ENCODE measurements around the gene SLC38A5.
"Not testable (repeated sequence)": the region's sequence is repeated elsewhere in the genome, so short reads cannot be mapped to it uniquely, and the experiment has no call there.

Gene SLC38A5

DNA sequence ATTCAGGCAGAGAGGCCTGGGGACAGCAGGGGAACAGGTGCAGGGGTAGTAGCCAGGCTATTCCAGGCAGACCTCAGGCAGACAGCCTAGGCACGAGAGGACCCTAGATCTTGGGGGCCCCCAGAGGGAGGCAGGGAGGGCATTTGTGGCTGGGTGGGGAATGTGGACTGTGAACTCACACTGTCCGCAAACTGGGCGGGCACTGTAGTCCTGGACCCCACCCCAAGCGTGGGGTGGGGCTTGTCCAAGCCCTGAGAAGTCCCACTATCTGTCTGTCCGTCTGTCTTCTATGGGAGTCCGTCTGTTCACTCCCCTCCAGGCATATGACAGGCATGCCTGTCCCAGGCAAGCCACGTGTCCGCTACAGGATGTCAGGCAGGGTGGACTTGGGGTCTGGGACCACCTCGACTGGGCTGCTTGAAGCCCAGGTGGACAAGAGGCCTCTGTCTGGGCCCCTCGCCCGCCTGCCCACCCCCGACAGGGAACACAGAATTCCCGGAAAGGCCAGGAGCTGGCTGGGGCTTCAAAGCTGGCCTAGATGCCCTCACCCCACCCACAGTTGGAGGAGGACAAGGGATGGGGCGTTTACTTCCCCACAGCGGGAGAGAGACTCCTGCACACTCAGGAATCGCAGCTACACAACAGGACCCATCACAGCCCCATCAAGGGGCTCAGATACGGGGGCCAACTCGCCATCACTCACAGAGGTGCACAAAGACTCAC is at the start of gene SLC38A5:
Gene SLC38A5, minus strand, starts transcription at position 151 of the 723 bp plus-strand sequence. CDS start 2,336 bp downstream, outside the sequence.
- no peak for DNase-seq

DNA sequence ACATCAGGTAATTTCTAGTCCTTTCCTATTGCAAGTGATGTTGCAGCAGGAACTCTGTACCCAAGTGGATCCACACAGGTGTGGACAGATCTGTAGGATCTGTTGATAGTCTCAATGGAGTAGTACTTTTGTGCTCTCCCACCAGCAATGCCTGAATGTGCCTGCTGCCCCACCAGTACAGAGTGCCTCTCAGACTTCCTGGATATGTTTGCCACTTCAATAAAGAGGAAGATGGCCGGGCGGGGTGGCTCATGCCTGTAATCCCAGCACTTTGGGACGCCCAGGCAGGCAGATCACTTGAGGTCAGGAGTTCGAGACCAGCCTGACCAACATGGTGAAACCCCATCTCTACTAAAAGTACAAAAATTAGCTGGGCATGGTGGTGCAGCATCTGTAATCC is 49.4 kb upstream of the SLC38A5 start:
- DNase-seq: not testable (repeated sequence)

GRCh38 chrX:48516987-48517386 is 46.9 kb upstream of the SLC38A5 start:
- DNase-seq: no peak

DNA sequence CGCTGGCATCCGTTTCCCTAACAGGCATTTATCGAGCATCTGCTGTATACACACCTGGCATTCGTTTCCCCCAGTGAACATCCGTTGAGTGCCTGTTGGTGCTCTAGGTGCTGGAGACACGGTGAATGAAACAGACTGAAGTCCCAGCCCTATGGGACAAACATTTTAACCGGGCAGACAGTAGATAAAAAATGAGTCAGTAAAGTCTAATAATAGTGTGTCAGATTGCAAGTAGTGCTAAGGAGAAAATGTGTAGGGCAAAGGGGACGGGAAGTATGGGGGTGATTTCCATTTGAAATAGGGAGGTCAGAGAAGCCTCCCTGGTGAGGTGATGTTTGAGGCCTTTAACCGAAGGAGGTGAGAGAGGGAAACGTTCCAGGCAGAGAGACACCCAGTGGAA is 46.2 kb upstream of the SLC38A5 start:
- no peak for DNase-seq

DNA sequence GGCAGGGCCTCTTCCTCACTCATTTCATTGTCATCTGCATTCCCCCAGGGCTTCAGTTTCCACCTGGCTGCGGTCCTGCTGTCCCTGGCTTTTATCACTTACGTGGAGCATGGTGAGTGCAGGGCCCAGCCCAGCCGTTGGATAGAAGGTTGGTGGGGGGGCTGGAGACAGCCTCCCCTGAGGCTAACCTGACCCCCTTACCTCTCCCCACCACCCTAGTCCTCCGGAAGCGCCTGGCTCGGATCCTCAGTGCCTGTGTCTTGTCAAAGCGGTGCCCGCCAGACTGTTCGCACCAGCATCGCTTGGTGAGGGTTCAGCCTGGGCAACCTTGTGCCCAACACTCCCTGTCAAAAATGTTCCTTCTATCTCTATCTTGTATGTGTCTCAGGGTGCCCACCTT is 45.8 kb upstream of the SLC38A5 start:
- DNase-seq: no peak

DNA sequence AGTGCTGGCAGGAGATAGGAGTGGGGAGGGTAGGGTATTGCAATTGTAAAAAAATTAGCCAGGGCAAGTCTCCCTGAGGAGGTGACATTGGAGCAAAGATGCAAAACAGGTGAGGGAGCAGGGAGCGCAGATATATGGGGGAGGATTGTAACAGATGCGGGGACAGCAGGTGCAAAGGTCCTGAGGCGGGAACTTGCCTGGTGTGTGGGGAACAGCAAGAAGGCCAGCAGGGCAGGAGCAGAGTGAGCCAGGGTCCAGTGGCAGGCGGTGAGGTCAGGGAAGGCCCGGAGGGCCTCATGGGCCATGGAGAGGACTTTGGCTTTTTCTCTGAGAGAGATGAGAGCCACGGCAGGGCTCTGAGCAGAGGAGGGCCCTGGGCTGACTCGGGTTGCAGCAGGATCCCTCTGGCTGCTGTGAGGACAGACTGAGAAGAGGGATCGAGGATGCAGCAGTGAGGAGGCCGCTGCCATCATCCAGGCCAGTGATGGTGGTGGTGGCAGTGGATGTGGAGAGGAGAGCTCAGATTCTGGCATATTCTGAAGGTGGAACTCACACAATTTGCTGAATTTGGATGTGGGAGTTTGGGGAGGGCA is 44.9 kb upstream of the SLC38A5 start:
- no peak for DNase-seq

DNA sequence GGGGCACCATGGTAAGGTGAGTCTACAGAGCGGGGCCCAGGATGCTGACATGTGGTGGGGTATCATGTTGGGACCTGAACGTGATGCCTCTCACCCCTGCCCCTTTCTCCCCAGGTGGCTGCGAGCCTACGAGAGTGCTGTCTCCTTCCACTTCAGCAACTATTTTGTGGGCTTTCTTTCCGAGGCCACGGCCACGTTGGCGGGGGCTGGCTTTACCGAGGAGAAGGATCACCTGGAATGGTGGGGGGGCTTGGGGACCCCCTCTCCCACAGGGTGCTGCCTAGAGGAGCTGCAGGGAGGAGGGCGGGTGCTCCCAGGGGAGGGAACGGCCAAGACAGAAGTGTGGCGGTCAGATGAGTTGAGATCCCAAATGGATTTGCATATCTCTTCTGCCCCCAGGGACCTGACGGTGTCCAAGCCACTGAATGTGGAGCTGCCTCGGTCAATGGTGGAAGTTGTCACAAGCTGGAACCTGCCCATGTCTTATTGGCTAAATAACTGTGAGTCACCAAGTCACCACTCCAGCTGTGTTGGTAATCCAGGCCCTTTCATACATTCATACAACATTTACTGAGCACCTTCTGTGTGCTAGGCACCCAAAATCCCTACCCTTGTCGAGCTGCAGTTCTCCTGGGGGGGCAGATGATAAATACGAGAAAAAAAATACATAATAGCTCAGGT is 44.2 kb upstream of the SLC38A5 start:
- DNase-seq: no peak

DNA sequence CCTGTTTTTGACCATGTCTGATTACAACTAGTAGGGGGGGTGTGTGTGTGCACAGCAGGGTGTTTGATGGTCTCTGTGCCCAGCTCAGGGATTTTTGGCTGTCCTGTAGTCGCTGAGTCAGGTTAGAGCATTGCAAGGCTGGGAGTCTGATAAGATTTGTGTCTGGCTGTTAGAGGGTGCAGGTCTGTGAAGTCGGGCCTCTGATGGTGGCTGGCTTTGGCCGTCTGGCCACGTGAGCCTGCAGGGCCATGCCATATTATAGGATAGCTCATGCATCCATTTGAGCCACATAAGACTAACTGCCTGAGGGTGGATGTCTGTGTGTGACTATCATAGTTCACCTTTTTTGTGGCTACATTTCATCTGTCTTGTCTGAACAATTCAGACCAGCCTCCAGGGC is 43.6 kb upstream of the SLC38A5 start:
- no peak for DNase-seq

DNA sequence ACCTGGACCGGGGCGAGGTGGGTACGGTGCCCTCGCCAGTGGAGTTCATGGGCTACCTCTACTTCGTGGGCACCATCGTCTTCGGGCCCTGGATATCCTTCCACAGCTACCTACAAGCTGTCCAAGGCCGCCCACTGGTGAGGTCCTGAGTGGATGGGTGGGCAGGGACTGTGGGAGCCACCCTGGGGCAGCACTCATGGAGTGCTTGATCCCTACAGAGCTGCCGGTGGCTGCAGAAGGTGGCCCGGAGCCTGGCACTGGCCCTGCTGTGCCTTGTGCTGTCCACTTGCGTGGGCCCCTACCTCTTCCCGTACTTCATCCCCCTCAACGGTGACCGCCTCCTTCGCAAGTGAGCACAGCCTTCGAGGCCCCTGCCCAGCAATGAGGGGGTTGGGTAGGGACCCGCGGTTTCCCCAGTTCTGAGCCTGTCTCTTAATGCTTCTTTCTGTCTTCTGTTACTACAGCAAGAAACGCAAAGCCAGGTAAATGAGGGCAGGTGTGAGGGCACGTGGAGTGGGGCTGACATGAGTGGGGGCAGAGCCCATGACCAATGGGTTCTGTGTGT is 42.4 kb upstream of the SLC38A5 start:
- no peak for DNase-seq

DNA sequence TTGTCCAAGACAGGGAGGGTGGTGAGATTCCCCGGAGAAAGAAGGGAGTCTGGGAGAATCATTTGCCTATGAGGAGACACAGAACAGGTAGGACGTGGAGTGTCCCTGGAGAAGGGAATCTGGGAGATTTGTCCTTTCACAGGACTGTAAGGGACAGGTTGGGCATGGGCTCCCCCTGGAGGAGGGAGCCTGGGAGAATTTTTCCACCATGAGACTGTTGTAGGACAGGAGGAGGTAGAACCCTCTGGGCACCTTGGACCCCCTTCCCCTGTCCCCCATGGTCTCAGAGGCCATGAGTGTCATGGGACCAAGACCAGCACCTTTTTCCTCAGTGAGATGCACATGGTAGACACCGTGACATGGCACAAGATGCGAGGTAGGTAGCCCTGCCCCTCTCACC is 41.5 kb upstream of the SLC38A5 start:
- DNase-seq: no peak

DNA sequence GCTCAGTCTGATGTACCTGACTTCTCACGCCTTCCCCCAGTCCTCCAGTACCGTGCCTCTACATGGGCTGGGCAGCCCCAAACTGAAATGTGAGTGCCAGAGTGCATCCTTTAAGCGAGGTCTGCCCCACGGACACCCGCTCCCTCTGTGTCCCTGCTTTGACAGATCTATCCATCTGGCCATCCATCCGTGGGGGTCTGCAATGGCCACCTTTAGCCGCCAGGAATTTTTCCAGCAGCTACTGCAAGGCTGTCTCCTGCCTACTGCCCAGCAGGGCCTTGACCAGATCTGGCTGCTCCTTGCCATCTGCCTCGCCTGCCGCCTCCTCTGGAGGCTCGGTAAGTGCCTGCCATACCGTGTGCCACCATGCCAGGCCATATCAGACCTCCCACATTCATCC is 39.6 kb upstream of the SLC38A5 start:
- DNase-seq: no peak

- no peak for DNase-seq
Measured at GRCh38 chrX:48509245-48509590, 39.2 kb upstream of the SLC38A5 start.

DNA sequence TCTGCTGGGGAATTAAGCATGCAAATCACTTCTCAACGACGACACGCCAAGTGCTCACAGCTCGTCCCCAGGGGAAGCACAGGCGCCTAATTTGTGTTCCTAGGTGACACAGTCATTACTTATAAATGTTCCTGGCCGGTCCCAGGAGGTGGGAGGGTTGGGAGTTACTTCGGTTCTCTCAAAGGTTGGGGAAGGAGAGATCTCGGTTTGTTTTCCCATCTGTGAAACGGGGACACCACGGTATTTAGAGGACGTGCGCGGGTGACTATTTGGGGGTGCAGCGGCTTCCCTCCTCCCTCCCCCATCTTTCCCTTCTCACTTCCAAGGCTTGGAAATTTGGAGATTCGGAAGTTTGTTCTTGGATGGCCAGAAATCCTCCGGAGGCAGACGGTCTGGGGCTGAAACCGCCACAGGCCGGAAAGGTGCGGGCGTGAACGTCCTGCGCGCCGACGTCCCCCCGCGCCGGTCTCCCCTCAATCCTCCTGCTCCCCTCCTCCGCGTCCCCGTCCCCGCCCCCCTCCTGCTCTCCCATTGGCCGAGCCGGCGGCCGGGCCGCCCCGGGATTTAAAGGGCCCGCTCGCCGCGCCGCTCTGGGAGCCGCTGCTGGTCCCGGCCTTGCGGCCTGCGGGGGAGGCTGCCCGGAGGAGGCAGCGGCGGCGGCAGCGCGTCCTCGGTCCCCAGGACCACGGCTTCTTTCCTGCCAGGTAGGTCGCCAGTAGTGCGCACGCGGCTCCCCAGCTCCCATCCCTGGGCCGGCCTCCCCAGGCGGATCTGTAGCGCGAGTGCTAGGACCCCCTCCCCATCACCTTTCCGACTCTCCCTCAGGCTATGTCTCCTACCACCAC is 38.6 kb upstream of the SLC38A5 start, which contains the start of gene PORCN:
Gene PORCN, plus strand, starts transcription at position 593 of the 845 bp plus-strand sequence. CDS start 829 bp downstream, outside the sequence.
- DNase-seq: peak; percentile 86

- DNase-seq: no peak
Measured at GRCh38 chrX:48507246-48507645, 37.2 kb upstream of the SLC38A5 start.

- DNase-seq: no peak
Measured at GRCh38 chrX:48505481-48505880, 35.4 kb upstream of the SLC38A5 start.

GRCh38 chrX:48504261-48504660 is 34.2 kb upstream of the SLC38A5 start:
- DNase-seq: no peak

GRCh38 chrX:48498374-48498809 is 28.3 kb upstream of the SLC38A5 start:
- DNase-seq: no peak

DNA sequence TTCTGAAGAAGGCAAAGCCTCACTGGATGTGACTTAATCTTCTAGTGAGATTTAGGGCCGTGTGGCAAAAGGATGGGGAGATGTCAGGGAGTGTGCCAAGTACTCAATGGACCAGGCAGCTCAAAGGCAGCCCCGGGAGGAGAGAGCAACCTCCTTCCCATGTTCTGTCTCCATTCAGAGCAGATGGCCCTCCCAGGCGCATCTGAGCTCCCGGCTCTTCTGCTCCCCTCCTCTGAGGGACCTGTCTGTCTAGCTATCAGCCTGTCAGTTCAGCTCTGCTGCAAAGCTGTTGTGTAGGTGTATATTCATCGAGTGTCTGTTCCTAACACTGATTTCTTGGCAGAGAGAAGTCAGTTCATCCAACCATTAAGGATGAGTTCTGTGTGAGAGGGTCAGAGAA is 27.8 kb upstream of the SLC38A5 start:
- no peak for DNase-seq

DNA sequence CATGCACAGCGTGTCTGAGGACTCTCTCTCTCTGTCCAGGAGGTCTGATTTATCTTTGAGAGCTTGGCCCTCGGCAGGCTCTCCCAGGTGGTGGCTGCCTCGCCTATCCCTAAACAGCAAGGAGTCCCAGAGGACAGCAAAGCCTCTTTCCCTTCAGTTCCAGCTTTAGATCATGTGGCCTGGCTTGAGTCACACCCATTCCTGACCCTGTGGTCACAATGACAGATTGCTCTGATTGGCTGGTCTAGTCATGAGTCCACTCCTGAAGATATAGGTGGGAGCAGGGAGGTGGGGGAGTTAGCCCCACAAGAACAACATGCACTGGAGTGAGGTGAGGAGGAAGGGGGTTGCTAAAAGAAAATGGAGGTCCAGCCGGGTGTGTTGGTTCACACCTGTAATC is 26.6 kb upstream of the SLC38A5 start:
- DNase-seq: no peak

DNA sequence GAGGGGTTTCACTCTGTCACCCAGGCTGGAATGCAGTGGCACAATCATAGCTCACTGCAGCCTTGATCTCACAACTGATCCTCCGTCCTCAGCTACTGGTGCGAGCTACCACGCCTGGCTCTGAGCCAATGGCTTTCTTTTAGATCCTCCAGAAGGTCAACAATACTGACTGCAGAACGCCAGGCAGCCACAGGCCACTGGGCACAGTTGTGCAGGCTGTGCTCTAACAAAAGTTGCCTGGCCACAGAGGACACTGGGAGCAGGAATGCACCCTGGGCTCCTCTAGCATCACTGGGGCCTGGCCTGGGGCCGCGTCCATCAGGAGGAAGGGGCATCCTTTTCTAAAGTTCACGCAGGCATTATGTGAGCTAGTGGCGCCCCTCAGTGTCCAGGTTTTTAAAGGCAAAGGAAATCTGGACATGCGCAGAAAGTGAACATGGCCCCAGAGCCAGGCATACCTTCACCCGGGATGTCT is 23.9 kb upstream of the SLC38A5 start:
- peak; percentile 28 for DNase-seq

DNA sequence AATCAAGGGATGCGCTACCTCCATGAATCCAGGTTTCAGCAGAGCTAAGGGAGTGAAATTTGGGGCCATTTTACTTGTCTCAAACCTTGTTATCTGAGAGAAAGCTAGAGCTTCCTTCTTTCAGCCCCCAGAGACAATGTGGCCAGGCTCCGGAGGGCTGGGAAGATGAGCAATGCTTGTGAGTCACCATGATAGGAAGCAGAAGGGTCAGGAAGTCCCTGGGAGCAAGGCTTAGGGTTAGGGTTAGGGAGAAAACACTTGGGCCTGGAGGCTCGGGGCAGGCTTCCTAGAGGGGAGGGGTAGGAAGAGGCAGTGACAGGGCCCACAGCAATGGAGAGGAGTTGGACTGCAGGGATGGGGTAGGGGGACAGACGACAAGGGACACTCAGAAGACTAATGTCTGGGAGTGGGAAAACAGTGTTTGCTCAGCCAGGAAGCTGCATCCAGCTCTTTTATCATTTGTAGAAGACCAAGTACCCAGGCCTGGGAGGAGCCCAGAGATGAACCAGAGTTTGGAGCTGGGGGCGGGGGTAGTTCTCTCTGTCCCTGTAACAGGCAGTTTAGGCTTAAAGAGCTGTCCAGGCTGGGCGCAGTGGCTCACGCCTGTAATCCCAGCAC is 22.3 kb upstream of the SLC38A5 start:
- DNase-seq: no peak

GRCh38 chrX:48491809-48492208 is 21.7 kb upstream of the SLC38A5 start:
- DNase-seq: no peak

Data from activated CD4-positive, alpha-beta T cell treated with anti-CD3 and anti-CD28 coated beads, Interleukin-10, Interleukin-2, amounts not matched to agents 100 ng/mL and 50 ng/mL, durations not matched to agents 16 hours and 8 hours (primary cell).